Prostate gland (tissue), 2 donors: ENCODE results near the gene MPPED2. TPM values are rescaled to one million over a fixed set of nuclear protein-coding genes. Genes with fewer than 3 reads are reported as not detected.

ENCODE experiments used
- DNase-seq: peaks from one replicate; pipeline ENCODE4 v3.0.0-alpha.2; 2019; ENCODE audit warnings: low spot score
- H3K27ac ChIP-seq, 2 donors: fragments of 200-600 bp; sonication (generic); 2 replicates each; pipeline ENCODE4 v1.5.1; 2017 to 2019
- H3K27me3 ChIP-seq: fragments of 200-600 bp; sonication (generic); replicated peaks from 2 replicates; pipeline ENCODE4 v1.5.1; 2019; ENCODE audit not compliant: insufficient read depth
- H3K36me3 ChIP-seq, 2 donors: fragments of 200-600 bp; sonication (generic); 1 replicate in 1 of 2; 2 replicates in 1 of 2; pipeline versions ENCODE4 v1.5.1 to v1.8.1; 2017 to 2019
- H3K4me1 ChIP-seq: fragments of 200-600 bp; sonication (generic); replicated peaks from 2 replicates; pipeline ENCODE4 v1.5.1; 2019
- H3K4me3 ChIP-seq, 2 donors: fragments of 200-600 bp; sonication (generic); 2 replicates each; pipeline ENCODE4 v1.5.1; 2017 to 2019
- H3K9me3 ChIP-seq: fragments of 200-600 bp; sonication (generic); 2 replicates; pipeline ENCODE4 v1.5.1; 2017
- POLR2A ChIP-seq: fragments of 450-650 bp; IDR thresholded peaks from one replicate; pipeline ENCODE4 v1.6.1; 2016; ENCODE audit warnings: antibody characterized with exemption, mild to moderate bottlenecking
- POLR2AphosphoS5 ChIP-seq: sonication (generic); formaldehyde crosslinking; IDR thresholded peaks from one replicate; pipeline ENCODE4 v1.6.1; 2017; ENCODE audit warnings: antibody characterized with exemption
- intact Hi-C: fragments of 100-400 bp; cut with DNase I; formaldehyde crosslinking; loops from one replicate; pipeline ENCODE4 v1.14.2; 2022
- total RNA-seq, 2 donors: library from RNA; depleted of rRNA; stranded (reverse); fragments of >200 nt; gene quantifications; one replicate each; pipeline ENCODE4 v1.1.0, GENCODE V29; 2016
- TF ChIP-seq, protein P1 (sequence below), 4 experiments: fragments of 200-600 bp in 2 of 4; fragments of 450-650 bp in 2 of 4; sonication (generic) in 2 of 4; IDR thresholded peaks; 1 replicate in 3 of 4; 2 replicates in 1 of 4; pipeline ENCODE4 v1.5.1; 2016 to 2019; ENCODE audit warnings: antibody characterized with exemption in 4 of 4, mild to moderate bottlenecking in 2 of 4, moderate library complexity in 2 of 4

The MPPED2 gene
- total RNA-seq, 2 donors from 2014 or later: 28.4 to 34.9 TPM

DNA sequence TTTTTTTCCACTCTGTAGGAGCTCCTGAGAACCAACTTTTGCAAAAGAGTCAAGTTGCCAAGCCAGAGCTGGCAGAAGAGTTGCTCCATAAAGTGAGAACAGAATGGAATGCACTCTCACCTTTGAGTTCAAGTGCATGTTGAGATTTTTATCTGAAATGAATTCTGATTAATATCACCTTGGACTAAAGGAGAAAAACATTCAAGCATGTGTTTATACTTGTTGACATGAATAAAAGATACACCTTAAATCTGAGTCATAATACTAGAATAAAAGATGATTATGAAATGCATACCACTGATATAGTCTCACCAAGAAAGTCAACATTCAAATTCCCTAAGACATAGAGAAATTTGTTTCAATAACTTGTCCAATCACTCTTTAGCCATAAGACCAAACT is 225.4 kb downstream of the MPPED2 start:
- TF ChIP-seq POLR2AphosphoS5 (no peak), POLR2A (no peak)
- TF ChIP-seq, protein P1, sequence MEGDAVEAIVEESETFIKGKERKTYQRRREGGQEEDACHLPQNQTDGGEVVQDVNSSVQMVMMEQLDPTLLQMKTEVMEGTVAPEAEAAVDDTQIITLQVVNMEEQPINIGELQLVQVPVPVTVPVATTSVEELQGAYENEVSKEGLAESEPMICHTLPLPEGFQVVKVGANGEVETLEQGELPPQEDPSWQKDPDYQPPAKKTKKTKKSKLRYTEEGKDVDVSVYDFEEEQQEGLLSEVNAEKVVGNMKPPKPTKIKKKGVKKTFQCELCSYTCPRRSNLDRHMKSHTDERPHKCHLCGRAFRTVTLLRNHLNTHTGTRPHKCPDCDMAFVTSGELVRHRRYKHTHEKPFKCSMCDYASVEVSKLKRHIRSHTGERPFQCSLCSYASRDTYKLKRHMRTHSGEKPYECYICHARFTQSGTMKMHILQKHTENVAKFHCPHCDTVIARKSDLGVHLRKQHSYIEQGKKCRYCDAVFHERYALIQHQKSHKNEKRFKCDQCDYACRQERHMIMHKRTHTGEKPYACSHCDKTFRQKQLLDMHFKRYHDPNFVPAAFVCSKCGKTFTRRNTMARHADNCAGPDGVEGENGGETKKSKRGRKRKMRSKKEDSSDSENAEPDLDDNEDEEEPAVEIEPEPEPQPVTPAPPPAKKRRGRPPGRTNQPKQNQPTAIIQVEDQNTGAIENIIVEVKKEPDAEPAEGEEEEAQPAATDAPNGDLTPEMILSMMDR (IDR thresholded peaks at IDR 0.05): no peak
- no peak overlapping the region for H3K4me3 ChIP-seq
- intact Hi-C loops: no loop called here
- H3K27ac ChIP-seq: no peak overlapping the region
- H3K9me3 ChIP-seq: no peaks in the 10 kb centered on the region
- H3K27me3 ChIP-seq: no peaks in the 10 kb centered on the region
- no peak for DNase-seq
- H3K36me3 ChIP-seq: no peaks in the 10 kb centered on the region
- no peaks in the 10 kb centered on the region for H3K4me1 ChIP-seq
